A673 (cell line): ENCODE results near the gene SMCO1. TPM values are rescaled to one million over a fixed set of nuclear protein-coding genes. Genes with fewer than 3 reads are reported as not detected.
"Not testable (repeated sequence)": the region's sequence is repeated elsewhere in the genome, so short reads cannot be mapped to it uniquely, and the experiment has no call there.

Source experiments
- BruUV-seq: library from RNA; stranded (reverse); fragments of 400-500 nt; replicated peaks from 2 replicates; lab custom pipeline; 2021; lab: Mats Ljungman, UMichigan
- CTCF ChIA-PET: fragments of 300-600 bp; sonication (Branson Sonifier 250); formaldehyde crosslinking; loops from one replicate; lab custom pipeline; 2022; ENCODE audit warnings: antibody characterized with exemption; lab: Charles Lee
- POLR2A ChIA-PET: fragments of 300-600 bp; sonication (Branson Sonifier 250); formaldehyde crosslinking; loops from one replicate; lab custom pipeline; 2022; ENCODE audit warnings: antibody characterized with exemption; ENCODE audit not compliant: low non-redundant PET; lab: Charles Lee
- DNase-seq: peaks from one replicate; pipeline ENCODE4 v3.0.0-alpha.2; 2015; ENCODE audit warnings: low spot score
- H3K27ac ChIP-seq: fragments of 200-600 bp; sonication (generic); 2 replicates; pipeline ENCODE4 v1.5.1; 2016; ENCODE audit warnings: mixed run types, low read depth, mild to moderate bottlenecking, mixed read lengths, antibody characterized with exemption, low read length; ENCODE audit not compliant: poor library complexity, severe bottlenecking
- H3K27me3 ChIP-seq: fragments of 200-600 bp; sonication (generic); replicated peaks from 2 replicates; pipeline ENCODE4 v1.6.1; 2017; ENCODE audit warnings: mixed run types, low read depth, mild to moderate bottlenecking, mixed read lengths, antibody characterized with exemption, low read length; ENCODE audit not compliant: insufficient read depth, poor library complexity
- H3K36me3 ChIP-seq: fragments of 200-600 bp; sonication (generic); 2 replicates; pipeline ENCODE4 v1.6.1; 2016; ENCODE audit warnings: mixed run types, mild to moderate bottlenecking, mixed read lengths, antibody characterized with exemption, low read length; ENCODE audit not compliant: insufficient read depth, poor library complexity, severe bottlenecking
- H3K4me1 ChIP-seq: fragments of 200-600 bp; sonication (generic); 2 replicates; pipeline ENCODE4 v1.6.1; 2017; ENCODE audit warnings: mixed run types, mild to moderate bottlenecking, mixed read lengths, antibody characterized with exemption, low read length; ENCODE audit not compliant: insufficient read depth, poor library complexity, severe bottlenecking
- H3K4me3 ChIP-seq: fragments of 200-600 bp; sonication (generic); 2 replicates; pipeline ENCODE4 v1.5.1; 2016; ENCODE audit warnings: low read depth, mixed run types, mild to moderate bottlenecking, mixed read lengths, low read length; ENCODE audit not compliant: poor library complexity, severe bottlenecking
- H3K9me3 ChIP-seq: fragments of 200-600 bp; sonication (generic); 2 replicates; pipeline ENCODE4 v1.6.1; 2016; ENCODE audit warnings: mixed run types, low read depth, mild to moderate bottlenecking, mixed read lengths, antibody characterized with exemption, low read length; ENCODE audit not compliant: poor library complexity, severe bottlenecking
- EZH2 ChIP-seq: fragments of 200-600 bp; sonication (generic); IDR thresholded peaks from 2 replicates; pipeline ENCODE4 v1.6.1; 2017; ENCODE audit warnings: borderline replicate concordance, low read depth, mild to moderate bottlenecking, mixed read lengths, antibody characterized with exemption, low read length; ENCODE audit not compliant: poor library complexity, severe bottlenecking
- intact Hi-C: fragments of 100-400 bp; cut with micrococcal nuclease; formaldehyde crosslinking; loops from one replicate; pipeline ENCODE4 v1.10.0; 2022; ENCODE audit not compliant: unreplicated experiment
- total RNA-seq: library from RNA; stranded (reverse); gene quantifications from 2 replicates; pipeline ENCODE4 v1.2.3, GENCODE V29; 2021
- TF ChIP-seq, protein P1 (sequence below): fragments of 300-800, 200-600 bp; sonication (generic); conservative IDR thresholded peaks from 2 replicates; pipeline ENCODE4 v1.5.1; 2017; ENCODE audit warnings: low read depth, mild to moderate bottlenecking, antibody characterized with exemption, low read length, moderate library complexity, mixed read lengths

Gene SMCO1
- total RNA-seq, 1 experiment from 2014 or later = not detected

DNA sequence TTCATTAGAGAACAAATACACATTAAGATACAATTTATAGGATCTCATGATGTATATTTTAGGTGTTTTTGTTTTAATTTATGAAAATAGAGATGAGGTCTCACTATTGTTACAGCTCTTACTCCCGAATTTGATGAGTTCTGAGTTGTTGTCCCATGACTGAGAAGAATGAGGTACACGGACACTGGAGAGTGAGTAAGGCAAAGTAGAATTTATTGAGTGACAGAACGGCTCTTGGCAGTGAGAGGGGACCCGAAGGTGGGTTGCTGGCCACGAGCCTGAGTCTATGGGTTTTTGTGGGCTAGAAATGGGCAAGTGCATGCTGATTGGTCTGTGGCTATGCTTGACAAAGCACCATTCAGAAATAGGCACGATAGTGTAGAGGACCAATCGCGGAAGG is 8.5 kb downstream of the SMCO1 start:
- TF ChIP-seq, protein P1, sequence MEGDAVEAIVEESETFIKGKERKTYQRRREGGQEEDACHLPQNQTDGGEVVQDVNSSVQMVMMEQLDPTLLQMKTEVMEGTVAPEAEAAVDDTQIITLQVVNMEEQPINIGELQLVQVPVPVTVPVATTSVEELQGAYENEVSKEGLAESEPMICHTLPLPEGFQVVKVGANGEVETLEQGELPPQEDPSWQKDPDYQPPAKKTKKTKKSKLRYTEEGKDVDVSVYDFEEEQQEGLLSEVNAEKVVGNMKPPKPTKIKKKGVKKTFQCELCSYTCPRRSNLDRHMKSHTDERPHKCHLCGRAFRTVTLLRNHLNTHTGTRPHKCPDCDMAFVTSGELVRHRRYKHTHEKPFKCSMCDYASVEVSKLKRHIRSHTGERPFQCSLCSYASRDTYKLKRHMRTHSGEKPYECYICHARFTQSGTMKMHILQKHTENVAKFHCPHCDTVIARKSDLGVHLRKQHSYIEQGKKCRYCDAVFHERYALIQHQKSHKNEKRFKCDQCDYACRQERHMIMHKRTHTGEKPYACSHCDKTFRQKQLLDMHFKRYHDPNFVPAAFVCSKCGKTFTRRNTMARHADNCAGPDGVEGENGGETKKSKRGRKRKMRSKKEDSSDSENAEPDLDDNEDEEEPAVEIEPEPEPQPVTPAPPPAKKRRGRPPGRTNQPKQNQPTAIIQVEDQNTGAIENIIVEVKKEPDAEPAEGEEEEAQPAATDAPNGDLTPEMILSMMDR = no peak
- no peak for TF ChIP-seq EZH2
- ChIA-PET POLR2A (no interaction called here), CTCF (no interaction called here)
- no peaks in the 10 kb centered on the region for H3K27me3 ChIP-seq
- no peak for DNase-seq
- H3K36me3 ChIP-seq = no peaks in the 10 kb centered on the region
- no peak overlapping the region for H3K4me3 ChIP-seq
- BruUV-seq = no TSS peak
- intact Hi-C loops = no loop called here
- H3K4me1 ChIP-seq = no peaks in the 10 kb centered on the region
- no peak overlapping the region for H3K27ac ChIP-seq
- H3K9me3 ChIP-seq = peaks cover 9% of the 10 kb centered on the region

GRCh38 chr3:196504556-196504955 is 10.6 kb downstream of the SMCO1 start:
- H3K27me3 ChIP-seq = no peaks in the 10 kb centered on the region
- ChIA-PET CTCF (no interaction called here), POLR2A (no interaction called here)
- H3K27ac ChIP-seq = peak overlapping the region; percentile 57
- DNase-seq = no peak
- TF ChIP-seq, protein P1 = no peak
- no peak for TF ChIP-seq EZH2
- BruUV-seq = no TSS peak
- H3K9me3 ChIP-seq = peaks cover 9% of the 10 kb centered on the region
- H3K4me1 ChIP-seq = no peaks in the 10 kb centered on the region
- intact Hi-C loops = loop anchor here (5.0 kb wide), 1 partner anchor 247 kb away; no protein-coding TSS in a partner anchor
- peaks cover 6% of the 10 kb centered on the region for H3K36me3 ChIP-seq
- no peak overlapping the region for H3K4me3 ChIP-seq

GRCh38 chr3:196504077-196504398 is 11.1 kb downstream of the SMCO1 start:
- H3K27me3 ChIP-seq, BruUV-seq, H3K36me3 ChIP-seq, CTCF ChIA-PET, H3K9me3 ChIP-seq, DNase-seq, POLR2A ChIA-PET, H3K4me1 ChIP-seq: not testable (repeated sequence)
- H3K27ac ChIP-seq = peak overlapping the region; percentile 57
- intact Hi-C loops = loop anchor here (5.0 kb wide), 1 partner anchor 247 kb away; no protein-coding TSS in a partner anchor
- peak overlapping the region; percentile 87 for H3K4me3 ChIP-seq
